Trophoblast cell (in vitro differentiated cells and primary cell): ENCODE data around the gene ATP1B1.
"Not testable (repeated sequence)": the region's sequence is repeated elsewhere in the genome, so short reads cannot be mapped to it uniquely, and the experiment has no call there.

Experiments
- DNase-seq, 2 donors: peaks; one replicate each; pipeline ENCODE4 v3.0.0-alpha.2; 2016
- H2AFZ ChIP-seq: 2 replicates; pipeline ENCODE4 v1.6.1; 2013; ENCODE audit warnings: low read length, moderate library complexity, mild to moderate bottlenecking; ENCODE audit not compliant: insufficient read depth, poor library complexity
- H2AK5ac ChIP-seq: 2 replicates; pipeline ENCODE4 v1.6.1; 2013; ENCODE audit warnings: mild to moderate bottlenecking, low read length
- H2BK120ac ChIP-seq: 2 replicates; pipeline ENCODE4 v1.6.1; 2013; ENCODE audit warnings: low read length, mild to moderate bottlenecking, moderate library complexity; ENCODE audit not compliant: insufficient read depth, poor library complexity
- H2BK12ac ChIP-seq: 2 replicates; pipeline ENCODE4 v1.6.1; 2013; ENCODE audit warnings: mild to moderate bottlenecking, low read length, moderate library complexity
- H2BK5ac ChIP-seq: 2 replicates; pipeline ENCODE4 v1.6.1; 2013; ENCODE audit warnings: low read length, low read depth, moderate library complexity, mild to moderate bottlenecking; ENCODE audit not compliant: poor library complexity
- H3K14ac ChIP-seq: 2 replicates; pipeline ENCODE4 v1.6.1; 2013; ENCODE audit warnings: mild to moderate bottlenecking, low read length
- H3K18ac ChIP-seq: 2 replicates; pipeline ENCODE4 v1.6.1; 2013; ENCODE audit warnings: mild to moderate bottlenecking, low read length
- H3K23ac ChIP-seq: 2 replicates; pipeline ENCODE4 v1.6.1; 2013; ENCODE audit warnings: low read length
- H3K27ac ChIP-seq: 2 replicates; pipeline ENCODE4 v1.5.1; 2013; ENCODE audit warnings: low read depth, mild to moderate bottlenecking, inconsistent platforms, low read length, moderate library complexity
- H3K27me3 ChIP-seq: 2 replicates; pipeline ENCODE4 v1.6.1; 2013; ENCODE audit warnings: inconsistent platforms, mild to moderate bottlenecking, low read length, moderate library complexity; ENCODE audit not compliant: insufficient read depth
- H3K36me3 ChIP-seq, 2 experiments: 1 replicate in 1 of 2; 2 replicates in 1 of 2; pipeline ENCODE4 v1.6.1; 2013; ENCODE audit warnings: low read length in 2 of 2, mild to moderate bottlenecking in 2 of 2, moderate library complexity in 1 of 2; ENCODE audit not compliant: insufficient read depth in 2 of 2, control insufficient read depth in 1 of 2
- H3K4ac ChIP-seq: 2 replicates; pipeline ENCODE4 v1.6.1; 2013; ENCODE audit warnings: low read depth, mild to moderate bottlenecking, low read length, moderate library complexity
- H3K4me1 ChIP-seq, 2 experiments: 1 replicate in 1 of 2; 2 replicates in 1 of 2; pipeline ENCODE4 v1.6.1; 2013; ENCODE audit warnings: low read length in 2 of 2, mild to moderate bottlenecking in 2 of 2, moderate library complexity in 1 of 2; ENCODE audit not compliant: insufficient read depth in 2 of 2, control insufficient read depth in 1 of 2
- H3K4me2 ChIP-seq: 2 replicates; pipeline ENCODE4 v1.6.1; 2013; ENCODE audit warnings: inconsistent platforms, mild to moderate bottlenecking, low read length, moderate library complexity
- H3K4me3 ChIP-seq: 2 replicates; pipeline ENCODE4 v1.5.1; 2013; ENCODE audit warnings: mild to moderate bottlenecking, low read depth, low read length, inconsistent platforms
- H3K79me1 ChIP-seq: one replicate; pipeline ENCODE4 v1.6.1; 2013; ENCODE audit warnings: low read length
- H3K79me2 ChIP-seq: 2 replicates; pipeline ENCODE4 v1.6.1; 2013; ENCODE audit warnings: low read length, mild to moderate bottlenecking; ENCODE audit not compliant: control insufficient read depth, insufficient read depth, poor library complexity
- H3K9ac ChIP-seq: 2 replicates; pipeline ENCODE4 v1.6.1; 2013; ENCODE audit warnings: mild to moderate bottlenecking, low read length
- H3K9me3 ChIP-seq: 2 replicates; pipeline ENCODE4 v1.6.1; 2013; ENCODE audit warnings: low read depth, mild to moderate bottlenecking, control low read depth, inconsistent platforms, low read length; ENCODE audit not compliant: insufficient read depth
- H4K12ac ChIP-seq: 2 replicates; pipeline ENCODE4 v1.6.1; 2013; ENCODE audit warnings: low read depth, mild to moderate bottlenecking, low read length, moderate library complexity
- H4K8ac ChIP-seq: 2 replicates; pipeline ENCODE4 v1.6.1; 2013; ENCODE audit warnings: low read depth, mild to moderate bottlenecking, low read length, moderate library complexity
- H4K91ac ChIP-seq: one replicate; pipeline ENCODE4 v1.6.1; 2013; ENCODE audit warnings: low read depth, mild to moderate bottlenecking, low read length, moderate library complexity
- WGBS: extraction: QIAGEN DNeasy Blood & Tissue Kit; methylation state at CpG from one replicate; pipeline ENCODE4 v1.1.7; 2013; ENCODE audit warnings: missing lambda C conversion rate; ENCODE audit not compliant: insufficient read length, insufficient coverage; ENCODE audit errors: extremely low coverage; 5-methylcytosine and 5-hydroxymethylcytosine counted together

The ATP1B1 gene

GRCh38 chr1:169161496-169162194, 55.2 kb downstream of the ATP1B1 start:
- no peak overlapping the region for H4K12ac ChIP-seq
- H3K9ac ChIP-seq, result no peak overlapping the region
- no peaks in the 10 kb centered on the region for H3K9me3 ChIP-seq
- H2AFZ ChIP-seq, result no peak overlapping the region
- no peaks in the 10 kb centered on the region for H3K79me1 ChIP-seq
- no CpG with 5 or more reads among the region's 4 CpGs for WGBS
- no peak overlapping the region for H3K4me2 ChIP-seq
- peaks cover 0 to 3% of the 10 kb centered on the region in 2 experiments for H3K4me1 ChIP-seq
- no peak overlapping the region for H2BK120ac ChIP-seq
- H2AK5ac ChIP-seq, result no peak overlapping the region
- no peak overlapping the region for H4K91ac ChIP-seq
- no peak overlapping the region for H3K18ac ChIP-seq
- H3K14ac ChIP-seq, result no peak overlapping the region
- no peak for DNase-seq
- no peak overlapping the region for H2BK5ac ChIP-seq
- H4K8ac ChIP-seq, result no peak overlapping the region
- H3K27me3 ChIP-seq, result no peaks in the 10 kb centered on the region
- no peak overlapping the region for H3K23ac ChIP-seq
- H2BK12ac ChIP-seq, result no peak overlapping the region
- H3K79me2 ChIP-seq, result no peaks in the 10 kb centered on the region
- no peaks in the 10 kb centered on the region for H3K36me3 ChIP-seq
- H3K4me3 ChIP-seq, result no peak overlapping the region
- no peak overlapping the region for H3K27ac ChIP-seq
- no peak overlapping the region for H3K4ac ChIP-seq

DNA sequence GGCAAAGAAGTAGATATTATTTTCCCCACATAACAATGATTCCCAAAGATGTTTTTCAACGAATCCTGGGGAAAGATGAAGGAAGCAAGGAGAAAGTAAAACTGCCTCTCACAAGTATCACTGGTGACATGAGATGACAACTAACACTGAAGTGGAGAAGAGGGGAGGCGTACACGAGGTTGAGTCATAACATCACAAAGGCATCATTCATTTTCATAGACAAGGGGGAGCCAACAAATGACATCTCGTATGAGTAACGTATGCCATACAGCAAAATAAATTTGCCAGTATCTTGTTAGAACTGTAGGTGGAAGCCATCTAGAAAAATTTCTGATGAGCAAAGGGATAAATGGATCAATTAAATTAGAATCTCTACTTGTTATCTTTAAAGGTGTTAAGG, 56.6 kb downstream of the ATP1B1 start:
- no peaks in the 10 kb centered on the region for H3K9me3 ChIP-seq
- no CpG with 5 or more reads among the region's 5 CpGs for WGBS
- DNase-seq, result no peak
- H3K27me3 ChIP-seq, result no peaks in the 10 kb centered on the region
- H3K9ac ChIP-seq, result no peak overlapping the region
- no peak overlapping the region for H4K12ac ChIP-seq
- H2AK5ac ChIP-seq, result no peak overlapping the region
- H2BK5ac ChIP-seq, result no peak overlapping the region
- no peak overlapping the region for H3K14ac ChIP-seq
- H3K27ac ChIP-seq, result no peak overlapping the region
- no peak overlapping the region for H2BK12ac ChIP-seq
- H2AFZ ChIP-seq, result no peak overlapping the region
- H3K23ac ChIP-seq, result peak overlapping the region; percentile 69
- H3K79me2 ChIP-seq, result no peaks in the 10 kb centered on the region
- no peaks in the 10 kb centered on the region for H3K36me3 ChIP-seq
- no peak overlapping the region for H3K4me2 ChIP-seq
- H3K79me1 ChIP-seq, result no peaks in the 10 kb centered on the region
- no peak overlapping the region for H4K8ac ChIP-seq
- H2BK120ac ChIP-seq, result no peak overlapping the region
- H3K4me3 ChIP-seq, result no peak overlapping the region
- peaks cover 0 to 3% of the 10 kb centered on the region in 2 experiments for H3K4me1 ChIP-seq
- H4K91ac ChIP-seq, result no peak overlapping the region
- no peak overlapping the region for H3K4ac ChIP-seq
- no peak overlapping the region for H3K18ac ChIP-seq

- H3K27ac ChIP-seq, result no peak overlapping the region
- DNase-seq, result no peak
- WGBS, result no CpG with 5 or more reads among the region's 2 CpGs
Observed at GRCh38 chr1:169175461-169175860, 69.0 kb downstream of the ATP1B1 start.

DNA sequence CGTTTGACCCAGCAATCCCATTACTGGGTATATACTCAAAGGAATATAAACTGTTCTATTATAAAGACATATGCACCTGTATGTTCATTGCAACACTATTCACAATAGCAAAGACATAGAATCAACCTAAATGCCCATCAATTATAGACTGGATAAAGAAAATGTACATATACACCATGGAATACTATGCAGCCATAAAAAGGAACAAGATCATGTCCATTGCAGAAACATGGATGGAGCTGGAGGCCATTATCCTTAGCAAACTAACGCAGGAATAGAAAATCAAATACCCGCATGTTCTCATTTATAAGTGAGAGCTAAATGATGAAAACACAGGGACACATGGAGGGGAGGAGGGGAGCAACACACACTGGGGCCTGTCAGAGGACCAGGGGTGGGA, 72.9 kb downstream of the ATP1B1 start:
- not testable (repeated sequence) for H2BK12ac ChIP-seq, H3K79me2 ChIP-seq, H3K14ac ChIP-seq

More at GRCh38 chr1:169175461-169175860, 69.0 kb downstream of the ATP1B1 start:
- Histone ChIP-seq H3K4me3 (no peak overlapping the region), H4K8ac (no peak overlapping the region), H3K18ac (no peak overlapping the region), H3K79me2 (no peaks in the 10 kb centered on the region), H3K9ac (no peak overlapping the region), H3K4ac (no peak overlapping the region), H2BK12ac (no peak overlapping the region), H3K14ac (no peak overlapping the region), H3K4me1 (no peaks in the 10 kb centered on the region), H2AFZ (no peak overlapping the region), H3K4me2 (no peak overlapping the region), H3K36me3 (no peaks in the 10 kb centered on the region), H2AK5ac (no peak overlapping the region), H4K91ac (no peak overlapping the region), H3K23ac (no peak overlapping the region), H4K12ac (no peak overlapping the region), H3K27me3 (no peaks in the 10 kb centered on the region), H3K9me3 (no peaks in the 10 kb centered on the region), H2BK5ac (no peak overlapping the region), H3K79me1 (no peaks in the 10 kb centered on the region), H2BK120ac (no peak overlapping the region)

More for the DNA sequence above, 72.9 kb downstream of the ATP1B1 start:
- not testable (repeated sequence) for H2AFZ ChIP-seq, H2BK120ac ChIP-seq, DNase-seq, H3K4me2 ChIP-seq, H3K4ac ChIP-seq, H3K18ac ChIP-seq, H4K8ac ChIP-seq, H4K91ac ChIP-seq, H2BK5ac ChIP-seq, H3K9ac ChIP-seq, H3K79me1 ChIP-seq, H2AK5ac ChIP-seq, H3K4me1 ChIP-seq, H4K12ac ChIP-seq, H3K9me3 ChIP-seq, H3K4me3 ChIP-seq, H3K36me3 ChIP-seq, H3K27ac ChIP-seq, H3K23ac ChIP-seq, H3K27me3 ChIP-seq
- no CpG with 5 or more reads among the region's 3 CpGs for WGBS
